Neural cell (in vitro differentiated cells): ENCODE data around the gene TTLL12. TPM values are rescaled to one million over a fixed set of nuclear protein-coding genes. Genes with fewer than 3 reads are reported as not detected.

Source experiments
- H2AFZ ChIP-seq: fragments of 200-600, 300-800 bp; sonication (generic), shearing (Covaris generic); 2 replicates; pipeline ENCODE4 v1.6.0; 2014; ENCODE audit warnings: low read depth, mild to moderate bottlenecking, antibody characterized with exemption, low read length, moderate library complexity
- H3F3A ChIP-seq: fragments of 200-600 bp; shearing (Covaris generic); 2 replicates; pipeline ENCODE4 v1.6.1; 2016; ENCODE audit warnings: mild to moderate bottlenecking, moderate library complexity, mixed read lengths, antibody characterized with exemption, low read length; ENCODE audit not compliant: insufficient read depth, poor library complexity, severe bottlenecking
- H3K27ac ChIP-seq: fragments of 200-600, 300-800 bp; sonication (generic), shearing (Covaris generic); 2 replicates; pipeline ENCODE4 v1.5.1; 2014; ENCODE audit warnings: mild to moderate bottlenecking, low read length, moderate library complexity
- H3K27me3 ChIP-seq: fragments of 300-800, 200-600 bp; sonication (generic), shearing (Covaris generic); 2 replicates; pipeline ENCODE4 v1.6.0; 2014; ENCODE audit warnings: mild to moderate bottlenecking, low read depth, low read length, moderate library complexity; ENCODE audit not compliant: insufficient read depth
- H3K36me3 ChIP-seq: fragments of 300-800, 200-600 bp; sonication (generic), shearing (Covaris generic); 2 replicates; pipeline ENCODE4 v1.5.1; 2014; ENCODE audit warnings: mild to moderate bottlenecking, antibody characterized with exemption, low read length, moderate library complexity; ENCODE audit not compliant: insufficient read depth
- H3K4me2 ChIP-seq: fragments of 300-800, 200-600 bp; sonication (generic), shearing (Covaris generic); 2 replicates; pipeline ENCODE4 v1.6.0; 2014; ENCODE audit warnings: mild to moderate bottlenecking, low read length
- H3K4me3 ChIP-seq: fragments of 300-800, 200-600 bp; sonication (generic), shearing (Covaris generic); 2 replicates; pipeline ENCODE4 v1.5.1; 2014; ENCODE audit warnings: mild to moderate bottlenecking, low read length, moderate library complexity
- H3K79me2 ChIP-seq: fragments of 200-600 bp; shearing (Covaris generic); replicated peaks from 2 replicates; pipeline ENCODE4 v1.6.0; 2014; ENCODE audit warnings: mild to moderate bottlenecking, low read length, moderate library complexity; ENCODE audit not compliant: insufficient read depth
- H3K9ac ChIP-seq: fragments of 300-800, 200-600 bp; sonication (generic), shearing (Covaris generic); 2 replicates; pipeline ENCODE4 v1.6.1; 2016; ENCODE audit warnings: mild to moderate bottlenecking, low read length, mixed read lengths
- H3K9me2 ChIP-seq: fragments of 200-600 bp; shearing (Covaris generic); 2 replicates; pipeline ENCODE4 v1.6.1; 2016; ENCODE audit warnings: mild to moderate bottlenecking, low read length, mixed read lengths; ENCODE audit not compliant: insufficient read depth
- H3K9me3 ChIP-seq: fragments of 200-600, 300-800 bp; sonication (generic), shearing (Covaris generic); 2 replicates; pipeline ENCODE4 v1.6.1; 2016; ENCODE audit warnings: mild to moderate bottlenecking, mixed run types, low read length, moderate library complexity, mixed read lengths
- H4K20me1 ChIP-seq: fragments of 200-600 bp; shearing (Covaris generic); 2 replicates; pipeline ENCODE4 v1.6.1; 2016; ENCODE audit warnings: mild to moderate bottlenecking, mixed run types; ENCODE audit not compliant: insufficient read depth
- EP300 ChIP-seq: fragments of 450-650 bp; conservative IDR thresholded peaks from 2 replicates; pipeline ENCODE4 v1.6.1; 2014; ENCODE audit warnings: antibody characterized with exemption, mild to moderate bottlenecking, moderate library complexity; ENCODE audit not compliant: poor library complexity, severe bottlenecking
- EZH2 ChIP-seq: fragments of 200-600, 300-800 bp; shearing (Covaris generic), sonication (generic); IDR thresholded peaks from 2 replicates; pipeline ENCODE4 v1.6.1; 2014; ENCODE audit warnings: antibody characterized with exemption, low read length, borderline replicate concordance, mild to moderate bottlenecking; ENCODE audit not compliant: insufficient read depth, poor library complexity, severe bottlenecking
- MXI1 ChIP-seq: fragments of 450-650 bp; conservative IDR thresholded peaks from 2 replicates; pipeline ENCODE4 v1.6.1; 2014; ENCODE audit warnings: antibody characterized with exemption, mild to moderate bottlenecking; ENCODE audit not compliant: poor library complexity, severe bottlenecking
- POLR2AphosphoS5 ChIP-seq: IDR thresholded peaks from 2 replicates; pipeline ENCODE4 v1.6.1; 2012
- RAD21 ChIP-seq: fragments of 450-650 bp; conservative IDR thresholded peaks from 2 replicates; pipeline ENCODE4 v1.6.1; 2014; ENCODE audit warnings: antibody characterized with exemption, mild to moderate bottlenecking, moderate library complexity
- SMC3 ChIP-seq: fragments of 450-650 bp; conservative IDR thresholded peaks from 2 replicates; pipeline ENCODE4 v1.6.1; 2014; ENCODE audit warnings: antibody characterized with exemption, mild to moderate bottlenecking, moderate library complexity; ENCODE audit not compliant: poor library complexity
- TAF1 ChIP-seq: IDR thresholded peaks from 2 replicates; pipeline ENCODE4 v1.6.1; 2012; ENCODE audit warnings: low read depth
- polyA plus RNA-seq: library from polyadenylated mRNA; depleted of rRNA; stranded (reverse); fragments of >200 nt; gene quantifications from 2 replicates; pipeline ENCODE4 v1.2.3, GENCODE V29; 2014
- TF ChIP-seq, protein P1 (sequence below): IDR thresholded peaks from 2 replicates; pipeline ENCODE4 v1.6.1; 2012; ENCODE audit warnings: borderline replicate concordance
- TF ChIP-seq, protein P2 (sequence below): fragments of 450-650 bp; IDR thresholded peaks from 2 replicates; pipeline ENCODE4 v1.5.1; 2014; ENCODE audit warnings: antibody characterized with exemption, mild to moderate bottlenecking, moderate library complexity; ENCODE audit not compliant: poor library complexity, severe bottlenecking

TTLL12 gene
- polyA plus RNA-seq, 1 donor from 2014 or later, result 22.2 TPM

DNA sequence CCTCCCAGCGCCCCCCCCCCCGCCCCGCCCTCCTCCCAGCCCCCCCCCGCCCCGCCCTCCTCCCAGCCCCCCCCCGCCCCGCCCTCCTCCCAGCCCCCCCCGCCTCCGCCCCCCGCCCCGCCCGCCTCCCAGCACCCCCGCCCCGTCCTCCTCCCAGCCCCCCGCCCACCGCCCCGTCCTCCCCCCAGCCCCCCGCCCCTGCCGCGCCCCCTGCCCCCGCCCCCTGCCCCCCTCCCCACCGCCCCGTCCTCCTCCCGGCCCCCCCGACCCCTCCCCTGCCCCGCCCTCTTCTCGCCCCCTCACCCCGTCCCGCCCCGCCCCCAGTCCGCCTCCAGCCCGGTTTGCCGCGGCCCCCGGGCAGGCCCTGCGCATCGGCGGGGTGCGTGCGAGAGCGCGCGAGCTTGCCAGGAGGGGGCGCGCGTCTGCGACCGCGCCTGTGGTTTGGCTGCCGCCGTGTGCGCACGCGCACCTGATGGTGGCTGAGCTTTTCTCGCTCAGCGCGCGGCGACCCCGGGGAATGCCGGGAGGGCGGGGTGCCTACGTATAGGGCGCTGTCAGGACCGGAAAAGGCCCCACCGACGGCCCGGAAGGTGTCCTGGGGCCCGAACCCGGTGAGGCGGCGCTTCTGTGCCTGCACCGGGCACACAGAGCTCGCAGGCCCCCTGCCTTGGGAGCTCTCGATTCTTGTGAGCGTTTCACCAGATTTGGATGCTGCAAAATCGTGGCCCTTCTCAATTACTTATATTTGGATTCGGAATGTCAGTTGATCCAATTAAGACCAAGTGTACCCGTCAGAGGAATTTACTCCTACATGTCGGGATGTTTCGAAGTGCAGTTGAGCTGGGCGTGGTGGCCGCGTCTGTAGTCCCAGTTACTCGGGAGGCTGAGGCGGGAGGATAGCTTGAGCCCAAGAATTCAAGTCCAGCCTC lies 501 bp upstream of the TTLL12 start:
- peak; percentile 43 for TF ChIP-seq RAD21
- TF ChIP-seq, protein P1, sequence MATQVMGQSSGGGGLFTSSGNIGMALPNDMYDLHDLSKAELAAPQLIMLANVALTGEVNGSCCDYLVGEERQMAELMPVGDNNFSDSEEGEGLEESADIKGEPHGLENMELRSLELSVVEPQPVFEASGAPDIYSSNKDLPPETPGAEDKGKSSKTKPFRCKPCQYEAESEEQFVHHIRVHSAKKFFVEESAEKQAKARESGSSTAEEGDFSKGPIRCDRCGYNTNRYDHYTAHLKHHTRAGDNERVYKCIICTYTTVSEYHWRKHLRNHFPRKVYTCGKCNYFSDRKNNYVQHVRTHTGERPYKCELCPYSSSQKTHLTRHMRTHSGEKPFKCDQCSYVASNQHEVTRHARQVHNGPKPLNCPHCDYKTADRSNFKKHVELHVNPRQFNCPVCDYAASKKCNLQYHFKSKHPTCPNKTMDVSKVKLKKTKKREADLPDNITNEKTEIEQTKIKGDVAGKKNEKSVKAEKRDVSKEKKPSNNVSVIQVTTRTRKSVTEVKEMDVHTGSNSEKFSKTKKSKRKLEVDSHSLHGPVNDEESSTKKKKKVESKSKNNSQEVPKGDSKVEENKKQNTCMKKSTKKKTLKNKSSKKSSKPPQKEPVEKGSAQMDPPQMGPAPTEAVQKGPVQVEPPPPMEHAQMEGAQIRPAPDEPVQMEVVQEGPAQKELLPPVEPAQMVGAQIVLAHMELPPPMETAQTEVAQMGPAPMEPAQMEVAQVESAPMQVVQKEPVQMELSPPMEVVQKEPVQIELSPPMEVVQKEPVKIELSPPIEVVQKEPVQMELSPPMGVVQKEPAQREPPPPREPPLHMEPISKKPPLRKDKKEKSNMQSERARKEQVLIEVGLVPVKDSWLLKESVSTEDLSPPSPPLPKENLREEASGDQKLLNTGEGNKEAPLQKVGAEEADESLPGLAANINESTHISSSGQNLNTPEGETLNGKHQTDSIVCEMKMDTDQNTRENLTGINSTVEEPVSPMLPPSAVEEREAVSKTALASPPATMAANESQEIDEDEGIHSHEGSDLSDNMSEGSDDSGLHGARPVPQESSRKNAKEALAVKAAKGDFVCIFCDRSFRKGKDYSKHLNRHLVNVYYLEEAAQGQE, result no peak
- peak; percentile 57 for TF ChIP-seq SMC3
- TF ChIP-seq POLR2AphosphoS5, result peak; percentile 77
- TF ChIP-seq, protein P2, sequence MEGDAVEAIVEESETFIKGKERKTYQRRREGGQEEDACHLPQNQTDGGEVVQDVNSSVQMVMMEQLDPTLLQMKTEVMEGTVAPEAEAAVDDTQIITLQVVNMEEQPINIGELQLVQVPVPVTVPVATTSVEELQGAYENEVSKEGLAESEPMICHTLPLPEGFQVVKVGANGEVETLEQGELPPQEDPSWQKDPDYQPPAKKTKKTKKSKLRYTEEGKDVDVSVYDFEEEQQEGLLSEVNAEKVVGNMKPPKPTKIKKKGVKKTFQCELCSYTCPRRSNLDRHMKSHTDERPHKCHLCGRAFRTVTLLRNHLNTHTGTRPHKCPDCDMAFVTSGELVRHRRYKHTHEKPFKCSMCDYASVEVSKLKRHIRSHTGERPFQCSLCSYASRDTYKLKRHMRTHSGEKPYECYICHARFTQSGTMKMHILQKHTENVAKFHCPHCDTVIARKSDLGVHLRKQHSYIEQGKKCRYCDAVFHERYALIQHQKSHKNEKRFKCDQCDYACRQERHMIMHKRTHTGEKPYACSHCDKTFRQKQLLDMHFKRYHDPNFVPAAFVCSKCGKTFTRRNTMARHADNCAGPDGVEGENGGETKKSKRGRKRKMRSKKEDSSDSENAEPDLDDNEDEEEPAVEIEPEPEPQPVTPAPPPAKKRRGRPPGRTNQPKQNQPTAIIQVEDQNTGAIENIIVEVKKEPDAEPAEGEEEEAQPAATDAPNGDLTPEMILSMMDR, result peak; percentile 79
- peak; percentile 53 for TF ChIP-seq MXI1
- TF ChIP-seq TAF1, result no peak
- peak; percentile 50 for TF ChIP-seq EP300
- peak overlapping the region; percentile 61 for H3K9ac ChIP-seq
- H3K4me3 ChIP-seq, result peak overlapping the region; percentile 63
- no peaks in the 10 kb centered on the region for H3K9me2 ChIP-seq
- H3F3A ChIP-seq, result no peaks in the 10 kb centered on the region
- H3K27ac ChIP-seq, result peak overlapping the region; percentile 80
- H3K79me2 ChIP-seq, result no peaks in the 10 kb centered on the region
- H2AFZ ChIP-seq, result peak overlapping the region; percentile 84
- no peaks in the 10 kb centered on the region for H3K27me3 ChIP-seq
- peak overlapping the region; percentile 3 for H3K4me2 ChIP-seq
- no peaks in the 10 kb centered on the region for H3K36me3 ChIP-seq
- no peaks in the 10 kb centered on the region for H4K20me1 ChIP-seq
- H3K9me3 ChIP-seq, result no peaks in the 10 kb centered on the region

DNA sequence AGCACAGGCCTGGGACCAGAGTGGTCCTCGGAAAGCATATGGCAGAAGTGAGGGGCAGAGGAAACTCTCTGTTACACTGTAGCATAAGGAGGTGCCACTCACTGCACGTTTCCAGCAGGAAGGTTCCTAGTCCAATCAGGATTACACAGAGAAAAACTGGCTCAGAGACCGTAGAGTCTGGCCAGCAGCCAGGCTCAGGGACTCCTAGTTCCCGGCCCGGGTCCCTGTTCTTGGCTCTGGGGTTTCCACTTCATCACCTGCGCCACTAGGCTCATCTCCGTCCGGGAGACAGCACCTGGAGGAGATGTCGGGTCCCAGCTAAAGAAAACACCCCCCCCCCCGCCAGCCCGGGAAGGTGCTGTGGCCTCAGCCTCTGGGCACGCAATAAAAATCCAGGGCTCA lies 1.1 kb downstream of the TTLL12 start:
- H3K4me3 ChIP-seq, result peak overlapping the region; percentile 79
- no peaks in the 10 kb centered on the region for H3K9me3 ChIP-seq
- H3K4me2 ChIP-seq, result peak overlapping the region; percentile 91
- no peaks in the 10 kb centered on the region for H3K79me2 ChIP-seq
- H4K20me1 ChIP-seq, result no peaks in the 10 kb centered on the region
- no peaks in the 10 kb centered on the region for H3K9me2 ChIP-seq
- TF ChIP-seq MXI1 (no peak), EZH2 (no peak)
- H3K36me3 ChIP-seq, result no peaks in the 10 kb centered on the region
- peak overlapping the region; percentile 16 for H3K27ac ChIP-seq
- H3K27me3 ChIP-seq, result no peaks in the 10 kb centered on the region
- H2AFZ ChIP-seq, result no peak overlapping the region
- H3K9ac ChIP-seq, result peak overlapping the region; percentile 58
- H3F3A ChIP-seq, result no peaks in the 10 kb centered on the region
